HEK293 (cell line): ENCODE data around the gene GATA1.

ENCODE experiments used
- CTCF ChIP-seq: fragments of 450-650 bp; formaldehyde crosslinking; IDR thresholded peaks from 2 replicates; pipeline ENCODE4 v1.5.1; 2016; ENCODE audit warnings: missing biosample characterization, missing genetic modification characterization
- YY1 ChIP-seq: fragments of 450-650 bp; formaldehyde crosslinking; IDR thresholded peaks from 2 replicates; pipeline ENCODE4 v1.5.1; 2018; ENCODE audit warnings: missing biosample characterization, missing genetic modification characterization
- ZBTB26 ChIP-seq: fragments of 450-650 bp; formaldehyde crosslinking; optimal IDR thresholded peaks from 2 replicates; pipeline ENCODE3; 2016; ENCODE audit warnings: missing biosample characterization, mild to moderate bottlenecking, missing genetic modification characterization

GRCh38 chrX:48833542-48834138, 47.2 kb downstream of the GATA1 start:
- TF ChIP-seq YY1 (tag by site-specific recombination) (no peak), CTCF (tag by site-specific recombination) (no peak), ZBTB26 (tag by site-specific recombination) (no peak)
